ENCODE data around the gene MUC5B. TPM values are rescaled to one million over a fixed set of nuclear protein-coding genes. Genes with fewer than 3 reads are reported as not detected.

MUC5B gene
- total RNA-seq, 2 experiments from 2014 or later, result not detected

DNA sequence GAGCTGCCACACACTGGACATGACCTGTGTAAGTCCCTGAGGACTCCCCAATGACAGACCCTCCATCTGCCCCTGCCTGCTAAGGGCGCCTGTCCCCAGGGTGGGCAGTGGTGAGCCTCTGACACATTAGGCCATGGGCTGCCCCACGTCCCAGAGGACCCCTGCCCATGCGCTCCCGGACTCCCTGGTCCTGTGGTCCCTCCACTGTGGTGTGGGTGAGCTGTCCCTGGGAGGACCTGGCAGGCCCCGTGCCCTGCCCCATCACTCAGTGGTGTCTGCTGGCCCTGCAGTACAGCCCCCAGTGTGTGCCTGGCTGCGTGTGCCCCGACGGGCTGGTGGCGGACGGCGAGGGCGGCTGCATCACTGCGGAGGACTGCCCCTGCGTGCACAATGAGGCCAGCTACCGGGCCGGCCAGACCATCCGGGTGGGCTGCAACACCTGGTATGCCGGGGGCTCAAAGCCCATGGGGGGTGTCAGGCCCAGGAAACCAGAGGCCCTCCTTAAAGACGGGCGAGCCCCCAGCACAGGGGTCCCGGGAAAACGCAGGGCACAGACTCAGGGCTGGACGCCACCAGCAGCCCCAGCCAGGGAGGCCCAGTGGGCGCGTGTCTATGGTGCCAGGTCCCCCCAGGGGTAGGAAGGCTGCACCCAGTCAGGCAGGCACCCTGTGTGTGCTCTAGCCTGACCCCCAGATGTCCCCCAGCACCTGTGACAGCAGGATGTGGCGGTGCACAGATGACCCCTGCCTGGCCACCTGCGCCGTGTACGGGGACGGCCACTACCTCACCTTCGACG is 46.4 kb upstream of the MUC5B start:
- H3K4me1 Mint-ChIP-seq (ENCODE audit: low read depth), result no peaks in the 10 kb centered on the region
- ATAC-seq, result no peak
- H3K9me3 Mint-ChIP-seq, result peaks cover 4% of the 10 kb centered on the region
- H3K27me3 Mint-ChIP-seq, result no peaks in the 10 kb centered on the region
- POLR2A ChIA-PET, result interaction anchor here (0.5 kb wide), 1 partner anchor 52 kb away, joined by 3 read pairs; no protein-coding TSS in a partner anchor
- H3K27ac Mint-ChIP-seq, result no peak overlapping the region
- no peak overlapping the region for H3K4me3 Mint-ChIP-seq
- TF ChIP-seq, protein P1, sequence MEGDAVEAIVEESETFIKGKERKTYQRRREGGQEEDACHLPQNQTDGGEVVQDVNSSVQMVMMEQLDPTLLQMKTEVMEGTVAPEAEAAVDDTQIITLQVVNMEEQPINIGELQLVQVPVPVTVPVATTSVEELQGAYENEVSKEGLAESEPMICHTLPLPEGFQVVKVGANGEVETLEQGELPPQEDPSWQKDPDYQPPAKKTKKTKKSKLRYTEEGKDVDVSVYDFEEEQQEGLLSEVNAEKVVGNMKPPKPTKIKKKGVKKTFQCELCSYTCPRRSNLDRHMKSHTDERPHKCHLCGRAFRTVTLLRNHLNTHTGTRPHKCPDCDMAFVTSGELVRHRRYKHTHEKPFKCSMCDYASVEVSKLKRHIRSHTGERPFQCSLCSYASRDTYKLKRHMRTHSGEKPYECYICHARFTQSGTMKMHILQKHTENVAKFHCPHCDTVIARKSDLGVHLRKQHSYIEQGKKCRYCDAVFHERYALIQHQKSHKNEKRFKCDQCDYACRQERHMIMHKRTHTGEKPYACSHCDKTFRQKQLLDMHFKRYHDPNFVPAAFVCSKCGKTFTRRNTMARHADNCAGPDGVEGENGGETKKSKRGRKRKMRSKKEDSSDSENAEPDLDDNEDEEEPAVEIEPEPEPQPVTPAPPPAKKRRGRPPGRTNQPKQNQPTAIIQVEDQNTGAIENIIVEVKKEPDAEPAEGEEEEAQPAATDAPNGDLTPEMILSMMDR (IDR thresholded peaks at IDR 0.05), result no peak
- no peak for DNase-seq
- H3K36me3 Mint-ChIP-seq (ENCODE audit: low read depth), result no peaks in the 10 kb centered on the region
- intact Hi-C loops (cut with micrococcal nuclease), result no loop called here
- CTCF ChIA-PET, result no interaction called here

DNA sequence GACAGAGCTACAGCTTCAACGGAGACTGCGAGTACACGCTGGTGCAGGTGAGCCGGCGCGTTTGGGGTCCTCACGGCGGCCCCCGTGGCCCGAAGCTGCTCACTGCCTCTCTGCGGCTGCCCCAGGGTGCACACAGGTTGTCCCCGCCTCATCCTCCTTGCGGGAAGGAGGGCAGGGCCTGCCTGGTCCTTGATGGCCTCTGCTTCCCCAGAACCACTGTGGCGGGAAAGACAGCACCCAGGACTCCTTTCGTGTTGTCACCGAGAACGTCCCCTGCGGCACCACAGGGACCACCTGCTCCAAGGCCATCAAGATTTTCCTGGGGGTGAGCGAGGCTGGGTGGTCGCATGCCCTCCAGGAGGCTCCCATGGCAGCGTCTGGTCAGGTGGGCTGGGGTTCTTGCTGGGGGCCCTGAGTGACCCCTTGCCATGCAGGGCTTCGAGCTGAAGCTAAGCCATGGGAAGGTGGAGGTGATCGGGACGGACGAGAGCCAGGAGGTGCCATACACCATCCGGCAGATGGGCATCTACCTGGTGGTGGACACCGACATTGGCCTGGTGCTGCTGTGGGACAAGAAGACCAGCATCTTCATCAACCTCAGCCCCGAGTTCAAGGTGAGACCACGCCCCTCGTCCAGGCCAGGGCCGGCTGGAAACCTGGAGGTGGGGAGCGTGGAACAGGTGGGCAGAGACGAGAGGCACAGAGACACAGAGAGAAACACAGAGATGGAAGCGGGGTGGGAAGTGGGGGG is 45.7 kb upstream of the MUC5B start:
- DNase-seq (no peak), ATAC-seq (no peak)
- H3K27me3 Mint-ChIP-seq, result no peaks in the 10 kb centered on the region
- TF ChIP-seq, protein P1 (IDR thresholded peaks at IDR 0.05), result no peak
- POLR2A ChIA-PET, result interaction anchor here (0.5 kb wide), 1 partner anchor 53 kb away, joined by 3 read pairs; no protein-coding TSS in a partner anchor
- no peaks in the 10 kb centered on the region for H3K9me3 Mint-ChIP-seq
- CTCF ChIA-PET, result no interaction called here
- no peaks in the 10 kb centered on the region for H3K4me1 Mint-ChIP-seq (ENCODE audit: low read depth)
- intact Hi-C loops (cut with micrococcal nuclease), result no loop called here
- H3K27ac Mint-ChIP-seq, result no peak overlapping the region
- H3K4me3 Mint-ChIP-seq, result no peak overlapping the region
- no peaks in the 10 kb centered on the region for H3K36me3 Mint-ChIP-seq (ENCODE audit: low read depth)

DNA sequence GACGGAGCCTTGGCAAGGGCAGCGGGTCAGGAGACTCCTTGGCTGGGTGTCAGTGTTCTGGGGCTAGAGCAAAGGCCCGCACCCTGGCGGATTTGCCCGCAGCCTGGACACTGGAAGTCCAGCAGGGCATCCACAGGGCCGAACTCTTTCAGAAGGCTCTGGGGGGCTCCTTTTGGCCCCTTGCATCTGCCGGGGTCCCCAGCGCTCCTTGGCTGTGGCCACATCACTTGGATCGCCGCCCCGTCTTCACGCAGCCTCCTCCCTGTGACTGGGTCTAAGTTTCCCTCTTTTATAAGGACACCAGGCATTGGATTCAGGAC is 45.1 kb upstream of the MUC5B start:
- Mint-ChIP-seq H3K27ac (no peak overlapping the region), H3K27me3 (no peaks in the 10 kb centered on the region), H3K4me1 (ENCODE audit: low read depth) (no peaks in the 10 kb centered on the region), H3K4me3 (no peak overlapping the region), H3K9me3 (no peaks in the 10 kb centered on the region), H3K36me3 (ENCODE audit: low read depth) (no peaks in the 10 kb centered on the region)
- ATAC-seq, result no peak
- TF ChIP-seq, protein P1 (IDR thresholded peaks at IDR 0.05), result no peak
- DNase-seq, result no peak
- intact Hi-C loops (cut with micrococcal nuclease), result no loop called here
- ChIA-PET POLR2A (no interaction called here), CTCF (no interaction called here)

DNA sequence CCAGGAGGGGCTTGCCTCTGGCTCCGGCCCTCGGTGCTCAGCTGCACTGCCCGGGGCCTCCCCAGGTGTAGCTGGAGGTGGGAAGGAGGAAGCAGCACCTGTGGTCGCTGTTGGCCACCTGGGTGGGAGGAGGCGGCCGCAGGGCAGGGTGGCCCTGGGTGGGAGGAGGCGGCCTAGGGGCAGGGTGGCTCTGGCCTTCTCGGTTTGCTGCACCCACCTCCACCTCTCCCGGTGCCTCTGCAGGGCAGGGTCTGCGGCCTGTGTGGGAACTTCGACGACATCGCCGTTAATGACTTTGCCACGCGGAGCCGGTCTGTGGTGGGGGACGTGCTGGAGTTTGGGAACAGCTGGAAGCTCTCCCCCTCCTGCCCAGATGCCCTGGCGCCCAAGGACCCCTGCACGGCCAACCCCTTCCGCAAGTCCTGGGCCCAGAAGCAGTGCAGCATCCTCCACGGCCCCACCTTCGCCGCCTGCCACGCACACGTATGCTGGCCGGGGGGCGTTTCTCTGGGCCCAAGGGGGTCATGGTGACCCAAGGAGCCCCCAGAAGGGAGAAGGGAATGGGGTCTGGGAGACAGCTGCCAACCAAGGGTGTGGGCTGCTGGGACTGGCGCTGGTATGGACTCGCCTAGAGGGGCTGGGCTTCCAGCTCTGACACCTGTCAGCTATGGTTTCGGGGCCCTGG is 44.5 kb upstream of the MUC5B start:
- no peak for ATAC-seq
- TF ChIP-seq, protein P1 (IDR thresholded peaks at IDR 0.05), result no peak

DNA sequence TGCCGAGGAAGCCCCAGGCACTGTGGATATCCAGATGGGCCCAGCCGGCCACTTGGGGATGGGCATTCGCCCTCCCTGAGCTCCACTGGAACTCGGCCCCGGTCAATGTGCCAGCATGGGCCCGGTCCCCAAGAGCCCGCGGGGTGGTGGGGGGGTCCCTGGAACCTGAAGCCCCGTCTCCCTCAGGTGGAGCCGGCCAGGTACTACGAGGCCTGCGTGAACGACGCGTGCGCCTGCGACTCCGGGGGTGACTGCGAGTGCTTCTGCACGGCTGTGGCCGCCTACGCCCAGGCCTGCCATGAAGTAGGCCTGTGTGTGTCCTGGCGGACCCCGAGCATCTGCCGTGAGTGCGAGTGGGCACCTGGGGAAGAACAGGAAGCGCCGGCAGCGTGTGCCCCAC is 44.0 kb upstream of the MUC5B start:
- intact Hi-C loops (cut with micrococcal nuclease), result no loop called here
- ChIA-PET POLR2A (no interaction called here), CTCF (no interaction called here)
- H3K36me3 Mint-ChIP-seq (ENCODE audit: low read depth), result no peaks in the 10 kb centered on the region
- H3K27ac Mint-ChIP-seq, result no peak overlapping the region
- DNase-seq (no peak), ATAC-seq (no peak)
- TF ChIP-seq, protein P1 (IDR thresholded peaks at IDR 0.05), result no peak
- no peaks in the 10 kb centered on the region for H3K4me1 Mint-ChIP-seq (ENCODE audit: low read depth)
- no peaks in the 10 kb centered on the region for H3K27me3 Mint-ChIP-seq
- no peaks in the 10 kb centered on the region for H3K9me3 Mint-ChIP-seq
- no peak overlapping the region for H3K4me3 Mint-ChIP-seq

More for the DNA sequence above, 44.5 kb upstream of the MUC5B start:
- Mint-ChIP-seq H3K4me3 (no peak overlapping the region), H3K36me3 (ENCODE audit: low read depth) (no peaks in the 10 kb centered on the region), H3K27ac (no peak overlapping the region), H3K4me1 (ENCODE audit: low read depth) (no peaks in the 10 kb centered on the region), H3K27me3 (no peaks in the 10 kb centered on the region), H3K9me3 (no peaks in the 10 kb centered on the region)
- CTCF ChIA-PET, result no interaction called here
- intact Hi-C loops (cut with micrococcal nuclease), result no loop called here
- no peak for DNase-seq
- POLR2A ChIA-PET, result no interaction called here
